HG02610 (cell line): ENCODE results near the gene PTCH2.
"Not testable (repeated sequence)": the region's sequence is repeated elsewhere in the genome, so short reads cannot be mapped to it uniquely, and the experiment has no call there.

Source experiments
- ATAC-seq: cut with Tn5 transposase; IDR thresholded peaks from one replicate; pipeline ENCODE4 v1.9.1; 2021; ENCODE audit warnings: mild to moderate bottlenecking, moderate library complexity; ENCODE audit not compliant: unreplicated experiment

PTCH2 gene

GRCh38 chr1:44803062-44803311 lies 40.1 kb downstream of the PTCH2 start:
- no peak for ATAC-seq

GRCh38 chr1:44802306-44803061 lies 40.6 kb downstream of the PTCH2 start:
- ATAC-seq: no peak

- no peak for ATAC-seq
Measured at GRCh38 chr1:44801491-44802305, 41.4 kb downstream of the PTCH2 start.

GRCh38 chr1:44799770-44800584 lies 43.1 kb downstream of the PTCH2 start, which contains the start of gene PLK3:
TSS of gene PLK3 (plus strand) at chr1:44800377. CDS start at chr1:44800464, 87 bp downstream.
- ATAC-seq: peak; percentile 92

GRCh38 chr1:44798481-44799365 lies 44.3 kb downstream of the PTCH2 start:
- ATAC-seq: no peak

GRCh38 chr1:44797886-44798285 lies 45.2 kb downstream of the PTCH2 start:
- ATAC-seq: not testable (repeated sequence)

- ATAC-seq: no peak
Measured at GRCh38 chr1:44792736-44793502, 50.1 kb downstream of the PTCH2 start.

- ATAC-seq: no peak
Measured at GRCh38 chr1:44790968-44791801, 51.9 kb downstream of the PTCH2 start.

- no peak for ATAC-seq
Measured at GRCh38 chr1:44788120-44788860, 54.8 kb downstream of the PTCH2 start, which contains the start of gene BEST4. TSS of gene BEST4 (minus strand) at chr1:44788170. CDS start at chr1:44787705, 465 bp downstream.

GRCh38 chr1:44787506-44787905 lies 55.5 kb downstream of the PTCH2 start:
- ATAC-seq: no peak

GRCh38 chr1:44786841-44787426 lies 56.1 kb downstream of the PTCH2 start:
- no peak for ATAC-seq

- no peak for ATAC-seq
Measured at GRCh38 chr1:44786138-44786840, 56.8 kb downstream of the PTCH2 start.

GRCh38 chr1:44785501-44786137 lies 57.4 kb downstream of the PTCH2 start:
- no peak for ATAC-seq

- no peak for ATAC-seq
Measured at GRCh38 chr1:44785029-44785380, 58.0 kb downstream of the PTCH2 start.

GRCh38 chr1:44784094-44785028 lies 58.7 kb downstream of the PTCH2 start:
- ATAC-seq: no peak

- no peak for ATAC-seq
Measured at GRCh38 chr1:44783697-44784093, 59.4 kb downstream of the PTCH2 start.
